Fibroblast of villous mesenchyme (primary cell): ENCODE data around the gene GOSR2. TPM values are rescaled to one million over a fixed set of nuclear protein-coding genes. Genes with fewer than 3 reads are reported as not detected.
A peak's percentile ranks its signal among the peaks of the same experiment; 100 is the strongest.

ENCODE experiments used
- DNase-seq: peaks from one replicate; pipeline ENCODE4 v3.0.0-alpha.2; 2010; ENCODE audit warnings: low read depth
- H3K4me3 ChIP-seq: 2 replicates; pipeline ENCODE4 v1.5.1; 2011; ENCODE audit warnings: low read depth, mild to moderate bottlenecking, low read length
- CTCF ChIP-seq: IDR thresholded peaks from 2 replicates; pipeline ENCODE4 v1.5.1; 2012; ENCODE audit warnings: low read depth, mild to moderate bottlenecking, low read length; ENCODE audit not compliant: insufficient read depth
- total RNA-seq: library from RNA; depleted of rRNA; stranded (reverse); fragments of >200 nt; gene quantifications from 2 replicates; pipeline ENCODE4 v1.2.3, GENCODE V29; 2012

Gene GOSR2
- total RNA-seq, 1 donor = 65.6 TPM

GRCh38 chr17:46971647-46972300 is 48.8 kb downstream of the GOSR2 start:
- DNase-seq = no peak
- TF ChIP-seq CTCF = no peak
- no peak overlapping the region for H3K4me3 ChIP-seq

- no peak for TF ChIP-seq CTCF
- DNase-seq = no peak
- no peak overlapping the region for H3K4me3 ChIP-seq
Observed at GRCh38 chr17:46972346-46972745, 49.4 kb downstream of the GOSR2 start.

- no peak overlapping the region for H3K4me3 ChIP-seq
- no peak for DNase-seq
- no peak for TF ChIP-seq CTCF
Observed at GRCh38 chr17:46974086-46974485, 51.1 kb downstream of the GOSR2 start.

- DNase-seq = no peak
- no peak overlapping the region for H3K4me3 ChIP-seq
- TF ChIP-seq CTCF = no peak
Observed at GRCh38 chr17:46975287-46975686, 52.3 kb downstream of the GOSR2 start.

- no peak for TF ChIP-seq CTCF
- no peak for DNase-seq
- no peak overlapping the region for H3K4me3 ChIP-seq
Observed at GRCh38 chr17:46976626-46977270, 53.8 kb downstream of the GOSR2 start.

GRCh38 chr17:46977348-46977747 is 54.4 kb downstream of the GOSR2 start:
- peak; percentile 48 for TF ChIP-seq CTCF
- no peak overlapping the region for H3K4me3 ChIP-seq
- DNase-seq = peak; percentile 34
